Activated CD4-positive, alpha-beta T cell treated with anti-CD3 and anti-CD28 coated beads for 36 hours (primary cell): ENCODE data around the gene ACKR1. TPM values are rescaled to one million over a fixed set of nuclear protein-coding genes. Genes with fewer than 3 reads are reported as not detected.

ENCODE experiments used
- ATAC-seq: fragments of 200-7000 bp; cut with Tn5 transposase; one replicate; pipeline ENCODE4 v1.10.0; 2021; ENCODE audit warnings: mild to moderate bottlenecking, moderate library complexity
- CTCF ChIA-PET: fragments of 350-600 bp; sonication (Branson Sonifier 250); formaldehyde crosslinking; loops from one replicate; lab custom pipeline; 2021; ENCODE audit warnings: antibody characterized with exemption; lab: Charles Lee
- POLR2A ChIA-PET: fragments of 350-600 bp; sonication (Branson Sonifier 250); formaldehyde crosslinking; loops from one replicate; lab custom pipeline; 2021; ENCODE audit warnings: antibody characterized with exemption, inconsistent platforms; lab: Charles Lee
- DNase-seq: peaks from one replicate; pipeline ENCODE4 v3.0.0-alpha.2; 2020
- H3K27ac Mint-ChIP-seq: one replicate; pipeline ENCODE4 v1.8.0; 2021; ENCODE audit warnings: mixed read lengths
- H3K27me3 Mint-ChIP-seq: one replicate; pipeline ENCODE4 v1.8.0; 2021; ENCODE audit warnings: mixed read lengths
- H3K36me3 Mint-ChIP-seq: one replicate; pipeline ENCODE4 v1.8.0; 2021; ENCODE audit warnings: low read depth, mixed read lengths
- H3K4me1 Mint-ChIP-seq: one replicate; pipeline ENCODE4 v1.8.0; 2021; ENCODE audit warnings: mixed read lengths
- H3K4me3 Mint-ChIP-seq: one replicate; pipeline ENCODE4 v1.8.0; 2021; ENCODE audit warnings: mild to moderate bottlenecking, moderate library complexity, mixed read lengths
- H3K9me3 Mint-ChIP-seq: one replicate; pipeline ENCODE4 v1.8.0; 2021; ENCODE audit warnings: low read depth, mixed read lengths
- intact Hi-C, 2 experiments: fragments of 100-400 bp; cut with DNase I in 1 of 2; cut with micrococcal nuclease in 1 of 2; formaldehyde crosslinking; loops; one replicate each; pipeline versions ENCODE4 v1.14.2 to v1.15.1; 2022 to 2024; cut with DNase I, micrococcal nuclease
- total RNA-seq, 2 experiments: library from RNA; stranded (reverse); gene quantifications; one replicate each; pipeline ENCODE4 v1.2.3, GENCODE V29; 2021

Gene ACKR1
- total RNA-seq, 2 experiments from 2014 or later, result not detected

GRCh38 chr1:159188375-159188788 is 16.3 kb upstream of the ACKR1 start:
- Mint-ChIP-seq H3K36me3 (no peaks in the 10 kb centered on the region), H3K4me3 (no peak overlapping the region), H3K9me3 (no peaks in the 10 kb centered on the region), H3K27me3 (peaks cover 52% of the 10 kb centered on the region), H3K4me1 (peaks cover 3% of the 10 kb centered on the region), H3K27ac (no peak overlapping the region)
- ChIA-PET POLR2A (no interaction called here), CTCF (interaction anchor here (0.6 to 1.1 kb wide), 2 partner anchors 8 to 10 kb away, joined by 3 read pairs; no protein-coding TSS in a partner anchor)
- DNase-seq (peak; percentile 33), ATAC-seq (peak; percentile 57)
- intact Hi-C loops, result no loop called here

GRCh38 chr1:159190441-159190840 is 14.2 kb upstream of the ACKR1 start:
- DNase-seq (no peak), ATAC-seq (no peak)
- intact Hi-C loops, result no loop called here
- no peaks in the 10 kb centered on the region for H3K9me3 Mint-ChIP-seq
- peaks cover 3% of the 10 kb centered on the region for H3K4me1 Mint-ChIP-seq
- POLR2A ChIA-PET, result no interaction called here
- peaks cover 45% of the 10 kb centered on the region for H3K27me3 Mint-ChIP-seq
- no peak overlapping the region for H3K4me3 Mint-ChIP-seq
- H3K27ac Mint-ChIP-seq, result no peak overlapping the region
- CTCF ChIA-PET, result no interaction called here
- H3K36me3 Mint-ChIP-seq, result no peaks in the 10 kb centered on the region

- Mint-ChIP-seq H3K4me1 (peaks cover 4% of the 10 kb centered on the region), H3K9me3 (no peaks in the 10 kb centered on the region), H3K4me3 (no peak overlapping the region), H3K27me3 (peaks cover 25% of the 10 kb centered on the region), H3K36me3 (no peaks in the 10 kb centered on the region), H3K27ac (no peak overlapping the region)
- CTCF ChIA-PET, result interaction anchor here (0.6 to 8.0 kb wide), 14 partner anchors 8 to 711 kb away, joined by 3 to 113 read pairs (median 4); no protein-coding TSS in a partner anchor
- POLR2A ChIA-PET, result interaction anchor here (0.6 kb wide), 1 partner anchor 12 kb away, joined by 3 read pairs; no protein-coding TSS in a partner anchor
- no peak for ATAC-seq
- no peak for DNase-seq
- intact Hi-C loops, result loop anchor here in 1 of 2 experiments (5.0 kb wide), 1 partner anchor 64 kb away; no protein-coding TSS in a partner anchor
These were observed 8.1 kb upstream of the ACKR1 start for GRCh38 chr1:159196543-159196942.

- H3K4me1 Mint-ChIP-seq, result peaks cover 4% of the 10 kb centered on the region
- H3K9me3 Mint-ChIP-seq, result no peaks in the 10 kb centered on the region
- H3K4me3 Mint-ChIP-seq, result no peak overlapping the region
- peak; percentile 80 for DNase-seq
- CTCF ChIA-PET, result interaction anchor here (0.6 to 8.0 kb wide), 15 partner anchors 13 to 1179 kb away, joined by 3 to 113 read pairs (median 5); no protein-coding TSS in a partner anchor
- intact Hi-C loops, result loop anchor here (1.0 to 5.0 kb wide), 3 partner anchors 37 to 66 kb away; no protein-coding TSS in a partner anchor
- H3K27ac Mint-ChIP-seq, result no peak overlapping the region
- peaks cover 31% of the 10 kb centered on the region for H3K27me3 Mint-ChIP-seq
- peak; percentile 77 for ATAC-seq
- no peaks in the 10 kb centered on the region for H3K36me3 Mint-ChIP-seq
- POLR2A ChIA-PET, result no interaction called here
These were observed 6.8 kb upstream of the ACKR1 start for GRCh38 chr1:159197561-159198557.

GRCh38 chr1:159199901-159200300 is 4.8 kb upstream of the ACKR1 start:
- ChIA-PET CTCF (interaction anchor here (8.0 kb wide), 1 partner anchor 11 kb away, joined by 113 read pairs; no protein-coding TSS in a partner anchor), POLR2A (no interaction called here)
- Mint-ChIP-seq H3K9me3 (no peaks in the 10 kb centered on the region), H3K4me1 (peaks cover 4% of the 10 kb centered on the region), H3K36me3 (no peaks in the 10 kb centered on the region), H3K27ac (no peak overlapping the region), H3K27me3 (peaks cover 43% of the 10 kb centered on the region), H3K4me3 (no peak overlapping the region)
- intact Hi-C loops, result loop anchor here in 1 of 2 experiments (5.0 kb wide), 1 partner anchor 68 kb away; no protein-coding TSS in a partner anchor
- no peak for DNase-seq
- no peak for ATAC-seq

- CTCF ChIA-PET, result interaction anchor here (8.0 kb wide), 1 partner anchor 10 kb away, joined by 113 read pairs; no protein-coding TSS in a partner anchor
- intact Hi-C loops, result no loop called here
These were observed 3.9 kb upstream of the ACKR1 start for GRCh38 chr1:159200769-159201168.

GRCh38 chr1:159201642-159202041 is 3.0 kb upstream of the ACKR1 start:
- Mint-ChIP-seq H3K27me3 (peaks cover 46% of the 10 kb centered on the region), H3K4me3 (no peak overlapping the region), H3K4me1 (peaks cover 7% of the 10 kb centered on the region), H3K27ac (no peak overlapping the region), H3K9me3 (no peaks in the 10 kb centered on the region), H3K36me3 (no peaks in the 10 kb centered on the region)
- CTCF ChIA-PET, result interaction anchor here (3.7 kb wide), 1 partner anchor 11 kb away, joined by 26 read pairs; no protein-coding TSS in a partner anchor
- ATAC-seq (no peak), DNase-seq (no peak)
- POLR2A ChIA-PET, result no interaction called here
- intact Hi-C loops, result no loop called here

More at GRCh38 chr1:159200769-159201168, 3.9 kb upstream of the ACKR1 start:
- Mint-ChIP-seq H3K9me3 (no peaks in the 10 kb centered on the region), H3K27ac (no peak overlapping the region), H3K4me1 (peaks cover 4% of the 10 kb centered on the region), H3K4me3 (no peak overlapping the region), H3K27me3 (peaks cover 51% of the 10 kb centered on the region), H3K36me3 (no peaks in the 10 kb centered on the region)
- ATAC-seq, result no peak
- POLR2A ChIA-PET, result no interaction called here
- no peak for DNase-seq

- ChIA-PET POLR2A (no interaction called here), CTCF (interaction anchor here (0.7 to 3.7 kb wide), 4 partner anchors 9 to 71 kb away, joined by 3 to 26 read pairs (median 4); no protein-coding TSS in a partner anchor)
- intact Hi-C loops, result no loop called here
- H3K27me3 Mint-ChIP-seq, result peaks cover 52% of the 10 kb centered on the region
- no peaks in the 10 kb centered on the region for H3K36me3 Mint-ChIP-seq
- peaks cover 23% of the 10 kb centered on the region for H3K4me1 Mint-ChIP-seq
- no peak overlapping the region for H3K27ac Mint-ChIP-seq
- H3K4me3 Mint-ChIP-seq, result no peak overlapping the region
- DNase-seq (no peak), ATAC-seq (no peak)
- no peaks in the 10 kb centered on the region for H3K9me3 Mint-ChIP-seq
These were observed 1.1 kb upstream of the ACKR1 start for GRCh38 chr1:159203610-159204009.

GRCh38 chr1:159205225-159205624 is 550 bp downstream of the ACKR1 start:
- POLR2A ChIA-PET, result no interaction called here
- no peaks in the 10 kb centered on the region for H3K36me3 Mint-ChIP-seq
- H3K9me3 Mint-ChIP-seq, result no peaks in the 10 kb centered on the region
- peaks cover 57% of the 10 kb centered on the region for H3K27me3 Mint-ChIP-seq
- no peak for ATAC-seq
- CTCF ChIA-PET, result interaction anchor here (1.5 to 3.7 kb wide), 2 partner anchors 8 to 71 kb away, joined by 3 to 26 read pairs; no protein-coding TSS in a partner anchor
- H3K4me1 Mint-ChIP-seq, result peaks cover 23% of the 10 kb centered on the region
- no peak overlapping the region for H3K4me3 Mint-ChIP-seq
- no peak overlapping the region for H3K27ac Mint-ChIP-seq
- no peak for DNase-seq
- intact Hi-C loops, result no loop called here

- intact Hi-C loops, result no loop called here
- H3K4me3 Mint-ChIP-seq, result no peak overlapping the region
- ATAC-seq, result no peak
These were observed 1.4 kb downstream of the ACKR1 start for GRCh38 chr1:159206110-159206509.

GRCh38 chr1:159207080-159207479 is 2.4 kb downstream of the ACKR1 start:
- CTCF ChIA-PET, result interaction anchor here (1.1 to 9.8 kb wide), 2 partner anchors 10 to 42 kb away, joined by 3 to 113 read pairs; no protein-coding TSS in a partner anchor
- ATAC-seq (peak; percentile 23), DNase-seq (no peak)
- H3K4me3 Mint-ChIP-seq, result no peak overlapping the region
- H3K27ac Mint-ChIP-seq, result no peak overlapping the region
- no peaks in the 10 kb centered on the region for H3K9me3 Mint-ChIP-seq
- H3K36me3 Mint-ChIP-seq, result no peaks in the 10 kb centered on the region
- peaks cover 19% of the 10 kb centered on the region for H3K4me1 Mint-ChIP-seq
- intact Hi-C loops, result no loop called here
- H3K27me3 Mint-ChIP-seq, result peaks cover 59% of the 10 kb centered on the region
- POLR2A ChIA-PET, result no interaction called here

More at GRCh38 chr1:159206110-159206509, 1.4 kb downstream of the ACKR1 start:
- H3K9me3 Mint-ChIP-seq, result no peaks in the 10 kb centered on the region
- no peaks in the 10 kb centered on the region for H3K36me3 Mint-ChIP-seq
- H3K4me1 Mint-ChIP-seq, result peaks cover 19% of the 10 kb centered on the region
- H3K27ac Mint-ChIP-seq, result no peak overlapping the region
- no peak for DNase-seq
- ChIA-PET POLR2A (no interaction called here), CTCF (interaction anchor here (1.5 to 9.8 kb wide), 2 partner anchors 9 to 72 kb away, joined by 3 to 113 read pairs; no protein-coding TSS in a partner anchor)
- peaks cover 58% of the 10 kb centered on the region for H3K27me3 Mint-ChIP-seq
